IPS-20b (cell line): ENCODE results near the gene GATAD2A.

Experiments
- H3K27ac ChIP-seq: one replicate; pipeline ENCODE4 v1.5.1; 2013; ENCODE audit warnings: low read length
- H3K27me3 ChIP-seq: 2 replicates; pipeline ENCODE4 v1.6.1; 2013; ENCODE audit warnings: mild to moderate bottlenecking, low read length, inconsistent platforms; ENCODE audit not compliant: insufficient read depth
- H3K36me3 ChIP-seq: 2 replicates; pipeline ENCODE4 v1.6.1; 2013; ENCODE audit warnings: low read depth, mild to moderate bottlenecking, inconsistent platforms, low read length, moderate library complexity; ENCODE audit not compliant: insufficient read depth
- H3K4me1 ChIP-seq: 2 replicates; pipeline ENCODE4 v1.6.1; 2013; ENCODE audit warnings: mild to moderate bottlenecking, control low read depth, inconsistent platforms, low read length, moderate library complexity; ENCODE audit not compliant: insufficient read depth
- H3K4me3 ChIP-seq: 2 replicates; pipeline ENCODE4 v1.5.1; 2013; ENCODE audit warnings: mild to moderate bottlenecking, low read length, inconsistent platforms
- H3K9ac ChIP-seq: 2 replicates; pipeline ENCODE4 v1.6.1; 2013; ENCODE audit warnings: low read depth, mild to moderate bottlenecking, inconsistent platforms, low read length, moderate library complexity
- H3K9me3 ChIP-seq: 2 replicates; pipeline ENCODE4 v1.6.1; 2013; ENCODE audit warnings: mild to moderate bottlenecking, low read depth, low read length, inconsistent platforms; ENCODE audit not compliant: insufficient read depth

GATAD2A gene

GRCh38 chr19:19491321-19492025 is 86.0 kb downstream of the GATAD2A start:
- Histone ChIP-seq H3K27ac (no peak overlapping the region), H3K27me3 (no peaks in the 10 kb centered on the region), H3K36me3 (peaks cover 52% of the 10 kb centered on the region), H3K9ac (no peak overlapping the region), H3K4me3 (no peak overlapping the region), H3K9me3 (no peaks in the 10 kb centered on the region), H3K4me1 (peaks cover 25% of the 10 kb centered on the region)

GRCh38 chr19:19492026-19492610 is 86.6 kb downstream of the GATAD2A start:
- Histone ChIP-seq H3K27ac (no peak overlapping the region), H3K9me3 (no peaks in the 10 kb centered on the region), H3K9ac (no peak overlapping the region), H3K27me3 (no peaks in the 10 kb centered on the region), H3K4me3 (no peak overlapping the region), H3K36me3 (peaks cover 58% of the 10 kb centered on the region), H3K4me1 (peaks cover 25% of the 10 kb centered on the region)

- Histone ChIP-seq H3K9me3 (no peaks in the 10 kb centered on the region), H3K9ac (no peak overlapping the region), H3K4me1 (peaks cover 11% of the 10 kb centered on the region; the same call in 1 of the 2 replicates), H3K27me3 (no peaks in the 10 kb centered on the region), H3K36me3 (peaks cover 76% of the 10 kb centered on the region), H3K27ac (no peak overlapping the region), H3K4me3 (no peak overlapping the region)
These were observed 88.5 kb downstream of the GATAD2A start for GRCh38 chr19:19493841-19494546.

- H3K36me3 ChIP-seq = peaks cover 93% of the 10 kb centered on the region
- H3K4me1 ChIP-seq = no peaks in the 10 kb centered on the region
- H3K27me3 ChIP-seq = no peaks in the 10 kb centered on the region
- no peaks in the 10 kb centered on the region for H3K9me3 ChIP-seq
- H3K4me3 ChIP-seq = no peak overlapping the region
- no peak overlapping the region for H3K27ac ChIP-seq
- no peak overlapping the region for H3K9ac ChIP-seq
These were observed 90.4 kb downstream of the GATAD2A start for GRCh38 chr19:19495614-19496603.

- H3K9ac ChIP-seq = no peak overlapping the region
- H3K36me3 ChIP-seq = peaks cover 97% of the 10 kb centered on the region
- H3K9me3 ChIP-seq = no peaks in the 10 kb centered on the region
- H3K4me3 ChIP-seq = no peak overlapping the region
- H3K27ac ChIP-seq = no peak overlapping the region
- no peaks in the 10 kb centered on the region for H3K27me3 ChIP-seq
- no peaks in the 10 kb centered on the region for H3K4me1 ChIP-seq
These were observed 92.9 kb downstream of the GATAD2A start for GRCh38 chr19:19498255-19498991.

- Histone ChIP-seq H3K4me1 (no peaks in the 10 kb centered on the region), H3K36me3 (peaks cover 97% of the 10 kb centered on the region)
These were observed 94.0 kb downstream of the GATAD2A start for GRCh38 chr19:19499272-19499995.

GRCh38 chr19:19500975-19501644 is 95.6 kb downstream of the GATAD2A start:
- H3K4me3 ChIP-seq = no peak overlapping the region
- H3K9me3 ChIP-seq = no peaks in the 10 kb centered on the region
- no peak overlapping the region for H3K27ac ChIP-seq
- no peaks in the 10 kb centered on the region for H3K4me1 ChIP-seq
- H3K9ac ChIP-seq = no peak overlapping the region
- no peaks in the 10 kb centered on the region for H3K27me3 ChIP-seq
- H3K36me3 ChIP-seq = peaks cover 99% of the 10 kb centered on the region

More at GRCh38 chr19:19499272-19499995, 94.0 kb downstream of the GATAD2A start:
- H3K9me3 ChIP-seq = no peaks in the 10 kb centered on the region
- H3K4me3 ChIP-seq = no peak overlapping the region
- H3K27ac ChIP-seq = no peak overlapping the region
- no peak overlapping the region for H3K9ac ChIP-seq
- no peaks in the 10 kb centered on the region for H3K27me3 ChIP-seq

- no peak overlapping the region for H3K4me3 ChIP-seq
- H3K9me3 ChIP-seq = no peaks in the 10 kb centered on the region
- H3K4me1 ChIP-seq = no peaks in the 10 kb centered on the region
- H3K9ac ChIP-seq = no peak overlapping the region
- no peak overlapping the region for H3K27ac ChIP-seq
- H3K27me3 ChIP-seq = no peaks in the 10 kb centered on the region
- peaks cover 99% of the 10 kb centered on the region for H3K36me3 ChIP-seq
These were observed 96.3 kb downstream of the GATAD2A start for GRCh38 chr19:19501798-19502197.

GRCh38 chr19:19502281-19502680 is 96.8 kb downstream of the GATAD2A start:
- Histone ChIP-seq H3K27me3 (no peaks in the 10 kb centered on the region), H3K4me3 (no peak overlapping the region), H3K9me3 (no peaks in the 10 kb centered on the region), H3K27ac (no peak overlapping the region), H3K36me3 (peaks cover 99% of the 10 kb centered on the region), H3K9ac (no peak overlapping the region), H3K4me1 (no peaks in the 10 kb centered on the region)
